BE2C (cell line): ENCODE data around the gene PTPRM.

ENCODE experiments used
- DNase-seq: peaks from one replicate; pipeline ENCODE4 v3.0.0-alpha.2; 2020
- H3K27me3 ChIP-seq: fragments of 250-450 bp; sonication (Bioruptor Pico); 2 replicates; pipeline ENCODE4 v1.5.1; 2020; ENCODE audit warnings: mild to moderate bottlenecking
- H3K36me3 ChIP-seq: fragments of 250-450 bp; sonication (Bioruptor Pico); 2 replicates; pipeline ENCODE4 v1.5.1; 2020; ENCODE audit warnings: mild to moderate bottlenecking
- H3K4me1 ChIP-seq: fragments of 250-450 bp; sonication (Bioruptor Pico); 2 replicates; pipeline ENCODE4 v1.5.1; 2020
- H3K4me3 ChIP-seq: 2 replicates; pipeline ENCODE4 v1.5.1; 2011; ENCODE audit warnings: low read depth, low read length
- H3K9me3 ChIP-seq: fragments of 250-450 bp; sonication (Bioruptor Pico); 2 replicates; pipeline ENCODE4 v1.5.1; 2020
- TF ChIP-seq, protein P1 (sequence below): IDR thresholded peaks from 2 replicates; pipeline ENCODE4 v1.5.1; 2012; ENCODE audit warnings: mild to moderate bottlenecking, low read depth, low read length

The PTPRM gene

DNA sequence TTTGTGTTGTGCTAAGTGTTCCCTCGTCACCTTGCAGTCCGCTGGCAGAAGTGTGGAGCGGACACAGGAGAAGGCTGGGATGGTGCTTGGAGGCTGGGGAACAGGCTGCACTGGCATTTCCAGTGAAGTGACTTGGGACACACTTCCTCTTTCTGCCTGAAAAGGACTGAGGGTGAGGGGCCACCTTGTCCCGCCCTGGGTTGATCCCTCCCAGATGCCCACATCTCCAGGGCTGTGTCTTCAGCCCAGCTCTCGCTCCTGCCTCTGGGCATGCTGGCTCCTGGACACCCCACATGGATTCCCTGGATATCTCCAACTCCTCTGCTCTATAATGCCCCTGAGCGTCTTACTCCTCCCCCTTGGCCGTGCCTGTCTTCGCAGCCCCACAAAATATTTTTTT lies 412.6 kb downstream of the PTPRM start:
- no peak for DNase-seq
- no peak overlapping the region for H3K4me3 ChIP-seq
- H3K9me3 ChIP-seq = no peaks in the 10 kb centered on the region
- TF ChIP-seq, protein P1, sequence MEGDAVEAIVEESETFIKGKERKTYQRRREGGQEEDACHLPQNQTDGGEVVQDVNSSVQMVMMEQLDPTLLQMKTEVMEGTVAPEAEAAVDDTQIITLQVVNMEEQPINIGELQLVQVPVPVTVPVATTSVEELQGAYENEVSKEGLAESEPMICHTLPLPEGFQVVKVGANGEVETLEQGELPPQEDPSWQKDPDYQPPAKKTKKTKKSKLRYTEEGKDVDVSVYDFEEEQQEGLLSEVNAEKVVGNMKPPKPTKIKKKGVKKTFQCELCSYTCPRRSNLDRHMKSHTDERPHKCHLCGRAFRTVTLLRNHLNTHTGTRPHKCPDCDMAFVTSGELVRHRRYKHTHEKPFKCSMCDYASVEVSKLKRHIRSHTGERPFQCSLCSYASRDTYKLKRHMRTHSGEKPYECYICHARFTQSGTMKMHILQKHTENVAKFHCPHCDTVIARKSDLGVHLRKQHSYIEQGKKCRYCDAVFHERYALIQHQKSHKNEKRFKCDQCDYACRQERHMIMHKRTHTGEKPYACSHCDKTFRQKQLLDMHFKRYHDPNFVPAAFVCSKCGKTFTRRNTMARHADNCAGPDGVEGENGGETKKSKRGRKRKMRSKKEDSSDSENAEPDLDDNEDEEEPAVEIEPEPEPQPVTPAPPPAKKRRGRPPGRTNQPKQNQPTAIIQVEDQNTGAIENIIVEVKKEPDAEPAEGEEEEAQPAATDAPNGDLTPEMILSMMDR = no peak
- H3K27me3 ChIP-seq = no peaks in the 10 kb centered on the region
- no peaks in the 10 kb centered on the region for H3K4me1 ChIP-seq
- no peaks in the 10 kb centered on the region for H3K36me3 ChIP-seq

DNA sequence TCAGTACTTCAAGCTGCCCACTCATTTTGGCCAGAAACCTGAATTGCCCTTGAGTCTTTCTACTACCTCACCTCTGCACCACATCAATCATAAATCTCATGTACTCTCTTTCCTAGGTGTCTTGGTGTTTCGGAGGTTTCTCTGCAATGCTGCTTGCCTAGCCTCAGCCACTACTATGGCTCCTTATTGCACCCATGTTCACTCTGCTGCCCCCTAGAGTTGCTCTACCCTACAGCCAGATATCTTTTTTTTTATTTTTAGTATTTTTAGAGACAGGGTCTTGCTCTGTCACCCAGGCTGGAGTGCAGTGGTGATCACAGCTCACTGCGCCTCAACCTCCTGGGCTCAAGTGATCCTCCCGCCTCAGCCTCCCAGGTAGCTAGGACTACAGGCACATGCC lies 413.0 kb downstream of the PTPRM start:
- TF ChIP-seq, protein P1 = peak; percentile 25
- no peaks in the 10 kb centered on the region for H3K4me1 ChIP-seq
- H3K9me3 ChIP-seq = no peaks in the 10 kb centered on the region
- H3K36me3 ChIP-seq = no peaks in the 10 kb centered on the region
- no peaks in the 10 kb centered on the region for H3K27me3 ChIP-seq
- no peak for DNase-seq
- no peak overlapping the region for H3K4me3 ChIP-seq

DNA sequence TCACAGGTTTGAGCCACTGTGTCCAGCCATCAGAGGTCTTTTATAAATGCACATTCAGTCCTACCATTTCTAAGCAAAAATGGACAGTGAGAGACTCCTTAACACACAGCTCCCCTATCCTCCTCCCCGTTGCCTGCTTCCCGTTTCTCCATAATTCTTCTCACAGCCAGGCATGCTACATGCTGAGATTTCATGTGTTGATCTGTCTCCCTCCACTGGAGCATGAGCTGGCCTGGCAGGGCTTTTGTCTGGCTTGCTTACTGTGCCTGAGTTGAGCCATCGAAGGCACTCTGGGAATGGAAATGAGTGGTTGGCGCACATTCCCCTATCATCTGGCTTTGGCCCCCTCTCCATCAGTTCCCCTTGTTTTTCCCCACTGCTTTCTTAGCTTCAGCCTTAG lies 413.5 kb downstream of the PTPRM start:
- no peak for DNase-seq
- Histone ChIP-seq H3K4me1 (no peaks in the 10 kb centered on the region), H3K9me3 (no peaks in the 10 kb centered on the region), H3K36me3 (no peaks in the 10 kb centered on the region), H3K4me3 (no peak overlapping the region), H3K27me3 (no peaks in the 10 kb centered on the region)
- TF ChIP-seq, protein P1 = no peak

DNA sequence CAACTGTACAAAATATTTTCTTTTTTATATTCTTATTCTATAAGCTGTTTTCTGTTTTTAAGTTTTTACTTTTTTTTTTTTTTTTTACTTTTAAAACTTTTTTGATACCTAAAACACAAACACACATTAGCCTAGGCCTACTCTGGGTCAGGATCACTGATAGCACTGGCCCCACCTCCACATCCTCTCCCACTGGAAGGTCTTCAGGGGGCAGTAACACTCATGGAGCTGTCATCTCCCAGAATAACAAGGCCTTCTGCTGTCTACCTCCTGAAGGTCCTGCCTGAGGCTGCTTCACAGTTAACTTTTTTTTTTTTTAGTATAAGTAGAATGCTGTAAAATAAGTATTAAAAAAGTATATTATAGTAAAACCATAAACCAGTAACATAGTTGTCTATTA lies 415.1 kb downstream of the PTPRM start:
- Histone ChIP-seq H3K9me3 (no peaks in the 10 kb centered on the region), H3K27me3 (no peaks in the 10 kb centered on the region), H3K4me3 (no peak overlapping the region), H3K4me1 (no peaks in the 10 kb centered on the region), H3K36me3 (no peaks in the 10 kb centered on the region)
- TF ChIP-seq, protein P1 = no peak
- no peak for DNase-seq

DNA sequence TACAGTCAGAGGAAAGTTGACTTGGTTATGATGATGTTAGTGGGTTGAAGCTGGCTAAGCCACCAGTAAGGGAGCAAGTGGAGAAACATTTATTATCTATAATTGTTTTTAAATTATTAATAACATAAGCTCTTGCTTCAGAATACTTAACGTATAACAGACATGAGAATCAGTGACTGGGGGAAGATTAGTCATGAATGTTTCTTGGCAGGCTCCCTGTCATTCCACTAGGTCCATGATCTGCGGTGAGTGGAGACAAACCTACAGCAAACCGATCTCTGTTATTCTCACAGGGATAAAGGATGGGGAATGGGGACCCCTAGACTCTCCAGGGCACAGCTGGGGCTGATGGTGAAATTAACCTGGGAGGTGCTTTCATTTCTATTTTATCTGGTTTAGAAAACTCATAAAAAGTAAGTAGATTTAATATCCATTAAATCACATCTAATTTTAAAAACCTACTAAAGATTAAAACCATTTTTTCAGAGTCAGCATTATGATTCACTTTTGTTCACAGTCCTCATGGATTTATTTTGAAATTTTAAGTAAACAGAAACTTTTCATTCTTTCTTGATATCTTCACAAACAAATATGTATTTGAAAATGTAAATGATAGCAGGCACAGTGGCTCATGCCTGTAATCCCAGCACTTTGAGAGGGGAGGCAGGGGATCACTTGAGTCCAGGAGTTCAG lies 420.3 kb downstream of the PTPRM start:
- Histone ChIP-seq H3K4me1 (no peaks in the 10 kb centered on the region), H3K4me3 (no peak overlapping the region), H3K9me3 (no peaks in the 10 kb centered on the region), H3K36me3 (no peaks in the 10 kb centered on the region), H3K27me3 (no peaks in the 10 kb centered on the region)
- no peak for DNase-seq
- TF ChIP-seq, protein P1 = no peak

DNA sequence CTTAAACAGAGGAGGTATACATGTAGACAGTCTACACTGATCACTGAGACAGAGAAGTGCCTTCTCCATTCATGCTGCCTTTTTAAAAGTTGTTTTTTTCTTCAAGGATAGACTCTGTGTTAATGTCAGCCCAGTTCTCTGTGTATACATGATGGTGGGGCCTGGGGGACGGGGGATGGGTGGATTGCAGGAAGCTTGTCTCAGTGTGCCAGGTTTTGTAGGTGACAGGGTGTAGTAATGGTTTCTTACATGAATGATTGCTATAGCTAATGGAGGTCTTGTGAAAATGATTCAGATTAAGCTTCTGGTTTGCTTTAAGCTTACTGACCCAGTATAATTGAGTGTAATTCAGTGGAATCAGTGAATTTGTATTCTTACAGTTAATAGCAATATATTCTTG lies 423.6 kb downstream of the PTPRM start:
- Histone ChIP-seq H3K4me3 (no peak overlapping the region), H3K27me3 (no peaks in the 10 kb centered on the region), H3K36me3 (no peaks in the 10 kb centered on the region), H3K9me3 (no peaks in the 10 kb centered on the region), H3K4me1 (no peaks in the 10 kb centered on the region)
- DNase-seq = no peak
- TF ChIP-seq, protein P1 = no peak
